GM08714 (cell line): ENCODE measurements around the gene ANXA4.
A peak's percentile ranks its signal among the peaks of the same experiment; 100 is the strongest.
"Not testable (repeated sequence)": the region's sequence is repeated elsewhere in the genome, so short reads cannot be mapped to it uniquely, and the experiment has no call there.

ENCODE experiments used
- H3K4me3 ChIP-seq: fragments of 200-500 bp; sonication (Bioruptor generic); 2 replicates; pipeline ENCODE4 v1.5.1; 2014; ENCODE audit warnings: mild to moderate bottlenecking, low read length, inconsistent platforms
- ZNF274 ChIP-seq: IDR thresholded peaks from 2 replicates; pipeline ENCODE4 v1.6.1; 2012; ENCODE audit warnings: mild to moderate bottlenecking, low read depth, low read length

ANXA4 gene

GRCh38 chr2:69741575-69742321, at the start of gene ANXA4:
TSS of gene ANXA4 (plus strand) at chr2:69742134. CDS start at chr2:69781566, 39,432 bp downstream.
- no peak for TF ChIP-seq ZNF274
- H3K4me3 ChIP-seq: peak within 1 kb of the TSS; percentile 93

- no peak overlapping the region for H3K4me3 ChIP-seq
- TF ChIP-seq ZNF274: no peak
Observed at GRCh38 chr2:69692424-69692823, 49.5 kb upstream of the ANXA4 start.

- no peak overlapping the region; the same call in 1 of the 2 replicates for H3K4me3 ChIP-seq
- TF ChIP-seq ZNF274: no peak
Observed at GRCh38 chr2:69693059-69693774, 48.7 kb upstream of the ANXA4 start.

- H3K4me3 ChIP-seq: peak overlapping the region; percentile 14; the same call in 1 of the 2 replicates
- TF ChIP-seq ZNF274: no peak
Observed at GRCh38 chr2:69693775-69694450, 48.0 kb upstream of the ANXA4 start.

- no peak overlapping the region for H3K4me3 ChIP-seq
- no peak for TF ChIP-seq ZNF274
Observed at GRCh38 chr2:69694894-69695849, 46.8 kb upstream of the ANXA4 start.

GRCh38 chr2:69695850-69696216, 46.1 kb upstream of the ANXA4 start:
- TF ChIP-seq ZNF274: no peak

GRCh38 chr2:69700381-69700780, 41.6 kb upstream of the ANXA4 start:
- no peak for TF ChIP-seq ZNF274
- no peak overlapping the region for H3K4me3 ChIP-seq

More at GRCh38 chr2:69695850-69696216, 46.1 kb upstream of the ANXA4 start:
- H3K4me3 ChIP-seq: no peak overlapping the region

GRCh38 chr2:69701100-69701945, 40.6 kb upstream of the ANXA4 start:
- TF ChIP-seq ZNF274: no peak
- H3K4me3 ChIP-seq: no peak overlapping the region

- no peak overlapping the region for H3K4me3 ChIP-seq
- no peak for TF ChIP-seq ZNF274
Observed at GRCh38 chr2:69703189-69703588, 38.7 kb upstream of the ANXA4 start.

GRCh38 chr2:69704446-69704845, 37.5 kb upstream of the ANXA4 start:
- no peak overlapping the region for H3K4me3 ChIP-seq
- no peak for TF ChIP-seq ZNF274

GRCh38 chr2:69709290-69709689, 32.6 kb upstream of the ANXA4 start:
- H3K4me3 ChIP-seq: no peak overlapping the region
- no peak for TF ChIP-seq ZNF274

GRCh38 chr2:69711971-69712370, 30.0 kb upstream of the ANXA4 start:
- TF ChIP-seq ZNF274: no peak
- H3K4me3 ChIP-seq: no peak overlapping the region

- H3K4me3 ChIP-seq: no peak overlapping the region
- no peak for TF ChIP-seq ZNF274
Observed at GRCh38 chr2:69714024-69714423, 27.9 kb upstream of the ANXA4 start.

GRCh38 chr2:69714539-69715220, 27.3 kb upstream of the ANXA4 start:
- H3K4me3 ChIP-seq: not testable (repeated sequence)
